ENCODE measurements around the gene KHDC3L.

KHDC3L gene

GRCh38 chr6:73362358-73362757 is at the start of gene KHDC3L:
TSS of gene KHDC3L (plus strand) at chr6:73362658. CDS start at chr6:73362730, 72 bp downstream.
- FAIRE-seq = no peak

GRCh38 chr6:73314577-73315492 is 47.6 kb upstream of the KHDC3L start:
- no peak for FAIRE-seq

GRCh38 chr6:73323323-73323722 is 39.1 kb upstream of the KHDC3L start:
- no peak for FAIRE-seq

GRCh38 chr6:73325656-73326055 is 36.8 kb upstream of the KHDC3L start:
- no peak for FAIRE-seq

GRCh38 chr6:73328790-73329189 is 33.7 kb upstream of the KHDC3L start:
- no peak for FAIRE-seq

GRCh38 chr6:73329201-73329600 is 33.3 kb upstream of the KHDC3L start:
- FAIRE-seq = no peak

GRCh38 chr6:73339340-73339739 is 23.1 kb upstream of the KHDC3L start:
- FAIRE-seq = no peak

- no peak for FAIRE-seq
Observed at GRCh38 chr6:73340048-73340447, 22.4 kb upstream of the KHDC3L start.

- no peak for FAIRE-seq
Observed at GRCh38 chr6:73341335-73341734, 21.1 kb upstream of the KHDC3L start.

GRCh38 chr6:73342174-73342573 is 20.3 kb upstream of the KHDC3L start:
- FAIRE-seq = no peak

GRCh38 chr6:73343164-73343563 is 19.3 kb upstream of the KHDC3L start:
- FAIRE-seq = no peak

GRCh38 chr6:73348550-73349204 is 13.8 kb upstream of the KHDC3L start:
- no peak for FAIRE-seq

GRCh38 chr6:73349311-73349710 is 13.1 kb upstream of the KHDC3L start:
- FAIRE-seq = no peak

GRCh38 chr6:73353636-73354593 is 8.5 kb upstream of the KHDC3L start, which contains the start of gene DPPA5:
TSS of gene DPPA5 (minus strand) at chr6:73354276. CDS start at chr6:73354225, 51 bp downstream.
- FAIRE-seq = no peak

- no peak for FAIRE-seq
Observed at GRCh38 chr6:73362869-73363536, 545 bp downstream of the KHDC3L start.

GRCh38 chr6:73363537-73363875 is 1.0 kb downstream of the KHDC3L start:
- FAIRE-seq = no peak

- FAIRE-seq = no peak
Observed at GRCh38 chr6:73364121-73364520, 1.7 kb downstream of the KHDC3L start.

GRCh38 chr6:73364549-73364948 is 2.1 kb downstream of the KHDC3L start:
- FAIRE-seq = no peak

GRCh38 chr6:73367761-73368355 is 5.4 kb downstream of the KHDC3L start:
- FAIRE-seq = no peak

GRCh38 chr6:73368675-73369074 is 6.2 kb downstream of the KHDC3L start:
- FAIRE-seq = no peak

- no peak for FAIRE-seq
Observed at GRCh38 chr6:73369157-73369556, 6.7 kb downstream of the KHDC3L start.

GRCh38 chr6:73369563-73369962 is 7.1 kb downstream of the KHDC3L start, which contains the start of gene OOEP:
TSS of gene OOEP (minus strand) at chr6:73369897. CDS start at chr6:73369792, 105 bp downstream.
- no peak for FAIRE-seq
